Measurements from ENCODE around the gene KRTAP5-2.
"Not testable (repeated sequence)": the region's sequence is repeated elsewhere in the genome, so short reads cannot be mapped to it uniquely, and the experiment has no call there.

The KRTAP5-2 gene

DNA sequence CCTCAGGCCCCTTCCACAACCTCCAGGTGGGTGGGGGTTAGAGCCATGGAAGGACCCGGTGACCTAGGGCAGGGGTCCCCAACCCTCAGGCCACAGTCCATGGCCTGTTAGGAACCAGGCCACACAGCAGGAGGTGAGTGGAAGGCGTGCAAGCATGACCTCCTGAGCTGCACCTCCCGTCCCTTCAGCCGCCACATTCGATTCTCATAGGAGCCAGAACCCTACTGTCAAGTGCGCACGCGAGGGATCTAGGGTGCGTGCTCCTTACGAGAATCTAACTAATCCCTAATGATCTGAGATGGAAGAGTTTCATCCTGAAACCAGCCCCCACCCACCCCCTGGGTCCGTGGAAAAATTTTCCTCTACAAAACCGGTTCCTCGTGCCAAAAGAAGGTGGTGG lies 27.4 kb upstream of the KRTAP5-2 start:
- no peak for DNase-seq

DNA sequence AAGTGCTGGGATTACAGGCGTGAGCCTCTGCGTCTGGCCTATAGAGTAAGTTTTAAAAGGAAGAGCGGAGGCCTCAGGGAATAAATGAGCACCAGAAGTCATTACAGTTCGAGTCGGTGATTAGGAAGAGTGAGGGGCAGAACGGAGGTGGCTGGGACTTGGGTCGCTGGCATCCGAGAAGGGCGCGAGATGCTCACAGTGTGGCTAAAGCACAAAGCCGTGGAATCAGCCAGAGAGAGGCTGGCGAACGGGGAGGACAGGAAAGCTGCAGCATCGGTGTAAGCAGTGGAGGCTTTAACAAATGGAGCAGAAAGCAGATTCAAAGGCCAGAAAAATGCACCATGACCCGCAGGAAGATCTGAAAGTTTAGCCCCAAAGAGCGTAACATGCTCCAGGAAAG lies 26.5 kb upstream of the KRTAP5-2 start:
- DNase-seq = no peak

DNA sequence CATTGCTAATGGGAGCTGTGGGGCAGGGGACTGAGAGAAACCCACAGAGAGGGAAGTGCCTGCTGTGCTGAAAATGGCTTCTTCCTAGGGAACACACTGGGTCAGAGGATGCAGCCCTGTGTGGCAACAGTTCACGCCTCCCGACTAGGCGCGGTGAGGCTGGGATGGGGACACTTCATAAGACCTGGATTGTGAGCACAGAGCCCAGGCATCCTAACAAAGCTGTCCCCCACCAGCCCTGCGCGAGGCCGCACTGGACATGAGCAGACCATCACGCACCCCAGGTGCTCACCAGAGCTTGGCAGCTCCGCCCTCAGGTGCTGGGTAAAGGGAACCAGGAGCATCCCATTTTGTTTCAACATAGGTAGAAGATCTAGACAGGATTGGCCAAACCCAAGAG lies 25.6 kb upstream of the KRTAP5-2 start:
- no peak for DNase-seq

DNA sequence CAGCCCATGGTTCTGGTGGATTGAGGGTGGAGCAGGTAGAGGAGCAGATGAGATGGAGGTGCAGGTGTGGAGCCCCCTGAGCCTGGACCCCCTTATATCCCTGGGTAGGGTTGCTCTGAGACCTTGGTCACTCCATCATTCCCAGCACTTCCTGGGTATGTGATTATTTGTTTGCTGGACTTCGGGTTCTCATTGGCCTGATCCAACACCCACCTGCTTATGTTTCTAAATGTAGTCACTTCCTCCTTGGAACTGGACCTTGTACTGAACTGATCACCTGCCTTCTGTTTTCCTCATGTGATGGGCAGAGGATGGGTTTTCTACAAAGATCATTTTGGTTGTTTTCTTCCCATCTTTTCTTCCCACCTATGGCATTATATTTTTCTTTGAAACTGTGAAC lies 24.0 kb upstream of the KRTAP5-2 start, which contains the start of gene KRTAP5-4:
Gene KRTAP5-4, minus strand, starts transcription at position 53 of the 400 bp plus-strand sequence. Its CDS starts 45 bp downstream, at position 8.
- DNase-seq = no peak

DNA sequence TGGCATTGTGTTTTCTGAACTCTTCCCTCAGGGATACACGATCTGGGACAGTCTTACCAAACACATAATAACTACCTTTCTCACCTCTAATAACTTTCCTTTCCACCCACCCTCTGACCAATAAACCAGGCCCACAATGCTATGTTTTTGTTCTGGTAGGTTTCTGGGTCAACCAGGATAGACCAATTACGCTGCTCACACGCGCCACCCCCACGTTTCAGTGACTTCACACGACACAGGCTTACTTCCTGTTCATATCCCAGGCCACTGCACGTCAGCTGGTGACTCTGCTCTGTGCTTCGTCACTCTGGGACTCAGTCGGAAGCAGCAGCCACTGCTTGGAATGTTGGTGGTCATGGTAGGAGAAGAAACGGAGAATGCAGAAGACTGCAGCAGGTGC lies 21.4 kb upstream of the KRTAP5-2 start:
- no peak for DNase-seq

DNA sequence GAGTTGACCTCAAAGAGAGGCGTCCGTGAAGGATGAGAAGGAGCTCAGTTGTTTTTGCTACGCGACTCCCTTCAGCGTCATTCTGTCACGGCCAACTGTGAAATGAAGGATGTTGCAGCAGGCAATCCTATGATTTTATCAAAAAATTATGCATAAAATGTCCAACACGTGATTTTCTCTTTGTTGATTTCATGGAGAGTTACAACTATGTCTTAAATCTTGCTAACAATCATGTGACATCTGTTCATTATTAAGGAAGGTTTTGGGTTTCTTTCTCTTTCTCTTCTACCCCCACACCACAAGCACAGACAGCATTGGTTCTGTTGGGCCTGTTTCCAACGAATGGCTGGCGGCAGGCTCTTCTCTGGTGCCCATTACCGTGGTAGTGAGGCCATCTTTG lies 20.1 kb upstream of the KRTAP5-2 start:
- no peak for DNase-seq

DNA sequence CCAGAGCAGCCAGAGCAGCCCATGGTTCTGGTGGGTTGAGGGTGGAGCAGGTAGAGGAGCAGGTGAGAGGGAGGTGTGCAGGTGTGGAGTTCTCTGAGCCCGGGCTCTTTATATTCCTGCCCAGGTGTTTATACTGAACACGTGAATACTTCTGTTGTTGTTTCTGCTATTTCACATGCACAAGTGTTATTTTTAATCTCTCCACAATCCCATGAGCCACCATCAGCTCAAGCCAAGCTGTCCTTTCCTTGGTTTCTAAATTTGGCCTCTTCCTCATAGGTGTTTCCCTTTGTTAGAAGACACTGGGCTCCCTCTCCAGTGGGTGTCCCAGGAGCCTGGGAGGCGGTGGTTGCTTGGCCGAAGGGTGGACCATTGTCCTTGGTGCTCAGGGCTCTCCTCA lies 10.3 kb upstream of the KRTAP5-2 start, which contains the start of gene KRTAP5-3:
Gene KRTAP5-3, minus strand, starts transcription at position 101 of the 400 bp plus-strand sequence. Its CDS starts 78 bp downstream, at position 23.
- DNase-seq = no peak

DNA sequence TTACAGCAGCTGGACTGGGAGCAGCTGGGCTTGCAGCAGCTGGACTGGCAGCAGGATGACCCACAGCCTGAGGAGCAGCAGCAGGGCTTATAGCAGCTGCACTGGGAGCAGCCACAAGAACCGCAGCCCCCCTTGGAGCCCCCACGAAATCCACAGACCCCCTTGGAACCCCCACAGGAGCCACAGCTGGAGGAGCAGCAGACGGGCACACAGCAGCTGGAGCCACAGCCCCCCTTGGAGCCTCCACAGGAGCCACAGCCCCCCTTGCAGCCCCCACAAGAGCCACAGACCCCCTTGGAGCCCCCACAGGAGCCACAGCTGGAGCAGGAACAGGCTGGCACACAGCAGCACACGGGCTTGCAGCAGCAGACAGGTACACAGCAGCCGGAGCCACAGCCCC lies 9.8 kb upstream of the KRTAP5-2 start:
- DNase-seq = not testable (repeated sequence)

DNA sequence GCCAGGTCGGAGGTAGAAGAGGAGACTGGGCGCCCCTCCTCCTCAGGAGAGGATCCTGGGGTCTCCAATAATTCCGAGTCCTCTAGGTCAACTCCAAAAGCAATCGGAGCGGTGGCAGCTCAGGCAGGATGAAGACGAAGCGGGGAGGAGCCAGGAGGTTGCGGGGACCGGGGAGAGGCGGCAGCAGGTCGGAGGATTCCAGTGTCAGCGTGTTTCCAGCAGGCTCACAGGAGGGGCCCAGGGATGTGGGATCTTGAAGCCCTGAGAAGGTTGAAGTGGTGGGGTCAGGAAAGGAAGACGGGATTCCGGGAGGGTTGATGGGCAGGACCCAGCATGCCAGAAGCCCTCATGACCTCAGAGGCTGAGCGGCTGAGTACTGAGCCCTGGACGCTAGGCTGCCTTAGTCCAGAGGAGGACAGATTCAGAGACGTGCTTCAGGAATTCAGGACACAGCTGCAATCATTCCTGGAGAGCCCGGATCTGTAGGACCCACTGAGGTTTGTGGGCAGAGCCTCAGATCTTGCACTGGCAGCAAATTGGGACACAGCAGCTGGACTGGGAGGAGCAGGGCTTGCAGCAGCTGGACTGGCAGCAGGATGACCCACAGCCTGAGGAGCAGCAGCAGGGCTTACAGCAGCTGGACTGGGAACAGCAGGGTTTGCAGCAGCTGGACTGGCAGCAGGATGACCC lies 9.2 kb upstream of the KRTAP5-2 start:
- not testable (repeated sequence) for DNase-seq

DNA sequence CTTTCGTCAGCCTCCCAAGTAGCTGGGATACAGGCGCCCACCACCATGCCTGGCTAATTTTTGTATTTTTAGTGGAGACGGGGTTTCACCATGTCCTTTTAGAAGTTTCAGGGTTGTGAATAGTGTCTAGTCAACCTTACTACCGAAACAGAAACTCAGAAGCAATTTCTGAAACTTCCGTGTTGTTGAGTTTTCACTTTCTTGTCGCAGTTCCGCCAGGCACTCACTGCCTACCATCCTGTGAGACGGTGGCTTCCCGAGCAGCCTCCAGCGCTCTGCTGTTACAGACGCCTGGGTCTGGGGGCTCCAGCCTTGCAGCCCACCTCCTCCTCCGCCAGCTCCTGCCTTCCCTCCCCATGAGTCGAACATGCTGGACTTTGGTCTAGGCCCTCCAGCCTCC lies 7.8 kb upstream of the KRTAP5-2 start:
- DNase-seq = not testable (repeated sequence)

DNA sequence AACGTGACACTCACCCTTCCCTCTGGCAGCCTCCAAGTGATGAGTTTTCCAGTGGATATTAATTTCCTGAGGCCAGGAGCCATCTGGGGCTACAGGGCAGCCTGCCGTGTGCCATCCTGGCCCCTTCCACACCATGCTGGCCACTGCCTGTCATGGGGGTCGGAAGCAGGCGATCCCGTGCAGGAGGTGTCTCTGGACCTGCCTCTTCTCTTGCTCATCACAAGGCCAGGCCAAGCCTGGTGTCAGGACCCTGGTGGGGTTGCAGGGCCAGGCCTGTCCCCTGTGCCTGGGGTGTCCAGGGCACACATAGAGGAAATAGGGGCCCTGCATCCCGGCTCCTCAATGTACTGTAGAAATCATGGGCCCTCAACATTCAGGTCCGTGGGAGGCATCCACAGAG lies 6.6 kb upstream of the KRTAP5-2 start:
- no peak for DNase-seq

DNA sequence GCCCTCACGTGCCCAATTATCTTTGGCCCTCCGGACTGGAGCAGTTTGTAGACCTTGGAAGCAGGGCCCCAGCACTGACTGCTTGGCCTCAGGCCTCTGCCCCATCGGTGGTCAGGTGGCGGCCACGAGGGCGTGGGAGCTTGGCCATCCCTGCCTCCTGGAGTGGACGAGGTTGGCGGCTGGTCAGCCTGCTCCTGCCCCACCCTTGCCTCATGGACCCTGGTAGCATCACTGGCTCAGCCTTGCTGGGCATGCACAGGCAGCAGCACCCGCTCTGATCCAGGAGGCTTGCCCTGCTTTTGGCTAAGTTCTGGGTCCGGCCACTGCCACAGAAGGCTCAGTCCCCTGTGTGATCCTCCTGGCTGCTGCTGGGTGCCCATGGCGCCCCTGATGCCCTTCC lies 6.1 kb upstream of the KRTAP5-2 start:
- DNase-seq = no peak

DNA sequence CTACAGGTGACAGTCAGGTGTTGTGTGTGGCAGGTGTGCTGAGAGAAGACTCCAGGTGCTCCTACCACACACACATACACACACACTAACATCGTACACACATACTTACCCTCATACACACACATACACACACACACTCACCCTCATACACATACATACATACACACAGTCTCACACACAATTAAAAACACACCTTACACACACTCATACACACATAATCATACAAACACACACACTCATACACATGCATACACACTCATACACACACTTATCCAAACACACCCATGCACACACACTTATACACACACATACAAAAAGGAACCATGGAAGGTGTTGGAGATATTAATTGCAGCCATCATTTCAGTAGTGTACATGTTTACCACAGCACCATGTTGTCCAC lies 5.5 kb upstream of the KRTAP5-2 start:
- DNase-seq = no peak

DNA sequence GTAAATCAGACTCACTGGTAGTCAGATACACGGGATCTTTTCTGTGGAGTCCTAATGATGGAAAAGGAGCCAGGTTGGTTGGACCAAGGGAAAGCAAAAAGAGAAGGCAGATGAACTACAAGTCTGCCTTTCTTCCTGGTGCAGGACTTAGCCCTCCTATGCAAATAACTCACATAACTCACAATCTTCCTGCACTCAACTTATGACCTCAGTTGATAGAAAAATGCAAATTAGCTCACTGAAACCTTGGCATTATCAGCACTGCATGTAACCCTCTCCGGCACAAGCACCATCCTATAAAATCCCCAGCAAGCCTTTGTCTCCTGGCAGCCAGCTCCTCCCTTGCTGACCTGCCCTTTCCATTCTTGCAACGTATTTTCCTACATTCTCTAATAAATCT lies 3.6 kb upstream of the KRTAP5-2 start:
- not testable (repeated sequence) for DNase-seq

DNA sequence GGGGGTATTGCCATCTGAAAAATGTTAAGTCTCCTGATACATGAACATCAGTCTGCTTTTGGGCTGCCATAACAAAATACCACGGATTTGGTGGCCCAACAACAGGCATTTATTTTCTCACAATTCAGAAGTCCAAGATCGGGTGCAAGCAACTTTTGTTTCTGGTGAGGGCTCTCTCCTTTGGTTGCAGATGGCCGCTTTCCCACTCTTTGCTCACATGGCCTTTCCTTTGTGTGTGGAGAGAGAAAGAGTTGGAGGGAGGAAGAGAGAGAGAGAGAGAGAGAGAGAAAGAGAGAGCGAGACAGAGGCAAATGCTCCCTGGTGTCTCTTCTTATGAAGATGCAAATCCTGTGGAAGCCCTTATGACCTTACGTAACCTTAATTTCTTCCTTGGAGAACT lies 2.5 kb upstream of the KRTAP5-2 start:
- DNase-seq = no peak

DNA sequence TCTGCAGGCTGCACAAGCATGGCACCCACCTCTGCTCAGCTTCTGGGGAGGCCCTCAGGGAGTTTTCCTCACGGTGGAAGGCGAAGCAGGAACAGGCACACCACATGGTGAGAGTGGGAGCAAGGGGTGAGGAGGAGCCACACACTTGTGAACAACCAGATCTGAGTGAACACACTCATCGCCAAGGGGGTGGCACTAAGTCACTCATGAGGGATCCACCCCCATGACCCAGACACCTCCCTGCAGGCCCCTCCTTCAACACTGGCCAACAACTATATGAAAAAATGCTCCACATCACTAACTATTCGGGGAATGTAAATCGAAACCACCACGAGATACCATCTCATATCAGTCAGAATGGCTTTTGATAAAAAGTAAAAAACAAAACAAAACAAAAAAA lies 722 bp upstream of the KRTAP5-2 start:
- no peak for DNase-seq

DNA sequence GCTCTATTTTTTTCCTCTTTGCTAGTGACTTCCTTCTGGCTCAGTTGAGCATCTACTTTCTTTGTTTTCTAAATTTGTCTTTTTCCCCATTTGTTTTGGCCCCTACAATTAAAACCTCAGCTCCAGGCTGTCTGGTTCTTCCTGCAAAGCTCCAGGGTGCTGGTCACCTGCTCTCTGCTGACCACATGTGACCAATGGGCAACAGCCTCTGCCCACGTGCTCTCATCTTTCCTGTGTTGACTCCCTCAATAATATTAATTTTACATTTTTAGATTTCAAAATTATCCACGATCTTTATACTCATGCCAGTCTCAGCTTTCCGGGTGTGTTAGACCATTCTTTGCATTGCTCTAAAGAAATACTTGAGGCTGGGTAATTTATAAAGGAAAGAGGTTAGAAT lies 312 bp upstream of the KRTAP5-2 start:
- not testable (repeated sequence) for DNase-seq

DNA sequence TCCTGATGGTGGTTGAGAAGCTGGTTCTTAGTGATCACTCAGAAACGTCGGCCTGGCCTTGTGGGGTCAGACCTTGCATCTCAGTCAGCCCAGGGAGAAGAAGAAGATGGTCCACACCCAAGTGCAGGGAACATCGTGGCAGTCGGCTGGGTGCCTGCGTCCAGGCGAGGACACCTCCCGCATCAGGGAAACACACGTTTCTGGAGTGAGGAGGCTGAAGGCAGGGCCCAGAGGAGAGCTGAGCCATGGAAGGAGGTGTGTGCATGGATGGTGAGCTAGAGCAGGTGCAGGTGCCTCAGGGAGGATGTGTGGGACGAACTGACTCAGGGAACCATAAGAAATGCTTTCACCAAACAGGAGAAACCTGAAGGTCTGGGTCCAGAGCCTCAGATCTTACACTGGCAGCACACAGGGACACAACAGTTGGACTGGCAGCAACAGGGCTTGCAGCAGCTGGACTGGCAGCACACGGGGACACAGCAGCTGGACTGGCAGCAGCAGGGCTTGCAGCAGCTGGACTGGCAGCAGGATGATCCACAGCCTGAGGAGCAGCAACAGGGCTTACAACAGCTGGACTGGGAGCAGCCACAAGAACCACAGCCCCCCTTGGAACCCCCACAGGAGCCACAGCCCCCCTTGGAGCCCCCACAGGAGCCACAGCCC lies 632 bp downstream of the KRTAP5-2 start:
- no peak for DNase-seq

DNA sequence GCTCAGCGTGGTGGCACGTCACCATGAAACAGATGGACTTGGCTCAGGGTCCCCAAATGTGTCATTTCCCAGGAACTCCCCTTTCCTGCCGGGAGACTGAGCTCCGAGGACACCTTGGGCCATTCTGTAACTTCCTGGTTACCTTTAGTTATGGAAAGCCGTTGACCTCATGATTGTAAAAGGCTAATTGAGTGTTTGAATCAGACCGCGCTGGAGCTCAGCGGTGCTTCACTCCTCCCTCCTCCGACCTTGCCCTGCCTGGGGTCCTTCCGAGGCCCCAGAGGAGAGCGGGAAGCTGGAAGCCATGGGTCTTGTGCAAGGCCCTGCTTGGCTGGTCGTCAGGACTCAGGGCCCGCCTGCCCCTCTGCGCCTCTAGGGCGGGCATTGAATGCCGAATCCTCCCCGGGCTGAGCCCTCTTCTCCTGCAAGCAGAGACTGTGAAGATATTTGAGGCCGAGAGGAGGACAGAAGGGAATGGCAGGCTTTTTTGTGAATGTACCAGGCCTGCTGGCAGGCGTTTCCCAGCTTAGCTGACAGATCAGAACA lies 1.4 kb downstream of the KRTAP5-2 start:
- not testable (repeated sequence) for DNase-seq

DNA sequence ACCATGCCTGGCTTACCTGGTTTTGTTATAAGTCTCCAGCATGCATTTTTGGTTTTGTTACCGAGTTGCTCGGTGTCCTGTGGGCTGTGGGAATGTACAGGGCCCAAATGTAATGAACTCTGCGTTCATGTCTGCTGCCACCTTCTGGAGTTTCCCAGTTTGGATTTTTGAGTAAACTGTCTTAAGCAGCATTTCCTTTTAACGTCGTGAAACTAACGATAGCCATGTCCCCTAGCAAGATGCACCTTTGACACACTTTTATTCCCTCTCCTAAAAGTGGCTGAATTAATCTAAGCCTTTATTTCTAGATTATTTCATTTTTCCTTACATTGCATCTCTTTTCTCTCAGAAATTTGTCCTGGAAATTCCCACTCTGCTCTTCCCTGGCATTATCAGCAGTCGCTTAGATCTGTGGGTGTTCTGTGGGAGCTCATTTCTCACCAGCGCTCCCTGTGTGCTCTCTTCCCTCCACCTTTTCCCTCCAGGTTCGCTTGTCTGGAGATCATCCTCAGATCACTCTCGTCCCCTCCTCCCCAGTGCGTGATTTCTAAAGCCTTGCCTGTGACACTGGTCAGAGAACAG lies 2.0 kb downstream of the KRTAP5-2 start:
- DNase-seq = not testable (repeated sequence)

DNA sequence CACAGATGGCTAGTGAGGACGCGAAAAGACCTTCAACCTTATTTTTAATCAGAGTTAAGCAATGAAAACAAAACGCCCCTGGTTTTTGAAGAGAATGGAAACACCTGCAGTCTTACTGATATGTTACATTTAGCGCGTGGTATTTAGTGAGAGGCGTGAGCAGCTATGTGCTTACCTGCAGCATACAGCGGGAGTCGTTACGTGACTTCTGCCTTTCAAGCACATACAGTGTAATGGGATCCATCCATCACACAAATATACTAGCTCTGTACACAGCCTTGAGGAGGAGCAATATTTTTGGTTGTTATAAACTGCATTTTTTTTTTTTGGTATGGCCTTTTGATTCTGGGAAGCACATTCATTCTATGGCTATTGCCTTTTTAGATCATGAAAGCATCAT lies 5.5 kb downstream of the KRTAP5-2 start:
- no peak for DNase-seq

DNA sequence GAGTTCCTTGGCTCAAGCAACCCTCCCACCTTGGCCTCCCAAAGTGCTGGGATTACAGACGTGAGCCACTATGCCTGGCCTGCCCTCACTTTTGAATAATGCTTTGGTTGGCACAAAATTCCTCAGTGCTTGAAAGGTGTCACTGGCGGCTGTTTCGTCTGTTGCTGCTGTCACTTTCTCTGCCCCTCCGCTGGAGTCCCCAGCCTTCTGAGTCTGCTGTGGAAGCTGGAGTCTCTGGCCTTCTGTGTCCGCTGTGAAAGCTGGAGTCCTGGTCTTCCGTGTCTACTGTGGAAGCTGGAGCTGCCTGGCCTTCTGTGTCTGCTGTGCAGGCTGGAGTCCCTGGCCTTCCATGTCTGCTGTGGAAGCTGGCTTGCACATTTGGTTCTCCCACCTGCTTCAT lies 8.1 kb downstream of the KRTAP5-2 start:
- DNase-seq = no peak

DNA sequence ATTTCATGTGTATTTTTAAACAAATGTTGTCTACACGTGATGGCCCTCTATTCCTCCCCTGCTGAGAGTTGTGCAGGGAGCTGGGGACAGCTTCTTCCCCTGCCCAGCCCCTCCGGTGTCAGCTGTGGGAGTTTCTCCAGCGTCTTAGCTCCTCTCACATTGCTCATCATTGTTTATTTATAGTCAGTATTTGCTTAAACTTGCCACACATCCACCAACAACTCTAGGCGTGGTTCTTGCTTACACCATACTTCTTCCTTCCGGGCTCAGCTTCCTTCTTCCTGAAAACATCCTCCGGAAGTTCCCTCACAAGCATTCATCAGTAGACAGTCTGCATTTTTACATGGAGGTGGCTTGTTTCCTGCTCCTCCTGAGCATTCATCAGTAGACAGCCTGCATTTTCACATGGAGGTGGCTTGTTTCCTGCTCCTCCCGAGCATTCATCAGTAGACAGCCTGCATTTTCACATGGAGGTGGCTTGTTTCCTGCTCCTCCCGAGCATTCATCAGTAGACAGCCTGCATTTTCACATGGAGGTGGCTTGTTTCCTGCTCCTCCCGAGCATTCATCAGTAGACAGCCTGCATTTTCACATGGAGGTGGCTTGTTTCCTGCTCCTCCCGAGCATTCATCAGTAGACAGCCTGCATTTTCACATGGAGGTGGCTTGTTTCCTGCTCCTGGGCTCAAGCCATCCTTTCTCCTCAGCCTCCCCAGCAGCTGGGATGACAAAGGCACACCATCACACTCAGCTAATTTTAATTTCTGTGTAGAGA lies 8.7 kb downstream of the KRTAP5-2 start:
- DNase-seq = not testable (repeated sequence)

Measured in NCI-H510A (cell line).